ENCODE measurements around the gene C10orf95. TPM values are rescaled to one million over a fixed set of nuclear protein-coding genes. Genes with fewer than 3 reads are reported as not detected.
A peak's percentile ranks its signal among the peaks of the same experiment; 100 is the strongest.

The C10orf95 gene
- total RNA-seq, 2 experiments from 2014 or later, result 0.19 to 0.48 TPM

- peak overlapping the region; percentile 0 for H3K27ac Mint-ChIP-seq
- CTCF ChIA-PET, result interaction anchor here (0.6 to 6.7 kb wide), 5 partner anchors 8 to 177 kb away, joined by 3 to 45 read pairs (median 6); partner anchors contain the start of gene NFKB2
- no peak for DNase-seq
- H3K36me3 Mint-ChIP-seq, result peaks cover 6% of the 10 kb centered on the region
- intact Hi-C loops (cut with micrococcal nuclease), result no loop called here
- peaks cover 22% of the 10 kb centered on the region for H3K27me3 Mint-ChIP-seq
- H3K9me3 Mint-ChIP-seq, result no peaks in the 10 kb centered on the region
- H3K4me1 Mint-ChIP-seq (ENCODE audit: low read depth), result peaks cover 24% of the 10 kb centered on the region
- POLR2A ChIA-PET, result interaction anchor here (0.9 to 1.6 kb wide), 4 partner anchors 10 to 25 kb away, joined by 3 to 7 read pairs (median 4); partner anchors contain the start of genes CUEDC2 and FBXL15
- H3K4me3 Mint-ChIP-seq, result peak overlapping the region; percentile 42
These were observed 43.8 kb downstream of the C10orf95 start for GRCh38 chr10:102407425-102408130.

GRCh38 chr10:102406815-102407214 lies 44.5 kb downstream of the C10orf95 start:
- no peak for DNase-seq
- H3K27me3 Mint-ChIP-seq, result peaks cover 22% of the 10 kb centered on the region
- intact Hi-C loops (cut with micrococcal nuclease), result no loop called here
- H3K9me3 Mint-ChIP-seq, result no peaks in the 10 kb centered on the region
- H3K4me3 Mint-ChIP-seq, result no peak overlapping the region
- CTCF ChIA-PET, result interaction anchor here (1.3 to 6.7 kb wide), 3 partner anchors 12 to 177 kb away, joined by 4 to 45 read pairs (median 8); partner anchors contain the start of gene NFKB2
- H3K4me1 Mint-ChIP-seq (ENCODE audit: low read depth), result peaks cover 21% of the 10 kb centered on the region
- H3K36me3 Mint-ChIP-seq, result peaks cover 12% of the 10 kb centered on the region
- POLR2A ChIA-PET, result interaction anchor here (0.9 to 2.4 kb wide), 3 partner anchors 9 to 15 kb away, joined by 3 to 11 read pairs (median 7); partner anchors contain the start of genes FBXL15 and NFKB2
- H3K27ac Mint-ChIP-seq, result no peak overlapping the region

- DNase-seq, result peak; percentile 30
- ChIA-PET POLR2A (interaction anchor here (0.6 to 2.4 kb wide), 5 partner anchors 9 to 156 kb away, joined by 3 to 11 read pairs (median 4); partner anchors contain the start of genes FBXL15 and NFKB2), CTCF (interaction anchor here (0.8 to 13.2 kb wide), 9 partner anchors 7 to 174 kb away, joined by 3 to 213 read pairs (median 3); partner anchors contain the start of genes FBXL15 and NFKB2)
- Mint-ChIP-seq H3K4me3 (no peak overlapping the region), H3K36me3 (peaks cover 18% of the 10 kb centered on the region), H3K27ac (no peak overlapping the region), H3K9me3 (no peaks in the 10 kb centered on the region), H3K27me3 (peaks cover 14% of the 10 kb centered on the region), H3K4me1 (ENCODE audit: low read depth) (peaks cover 15% of the 10 kb centered on the region)
- intact Hi-C loops (cut with micrococcal nuclease), result no loop called here
These were observed 45.7 kb downstream of the C10orf95 start for GRCh38 chr10:102405632-102406031.

- intact Hi-C loops (cut with micrococcal nuclease), result no loop called here
- Mint-ChIP-seq H3K36me3 (peaks cover 23% of the 10 kb centered on the region), H3K4me1 (ENCODE audit: low read depth) (peaks cover 19% of the 10 kb centered on the region), H3K9me3 (no peaks in the 10 kb centered on the region), H3K27ac (no peak overlapping the region), H3K27me3 (peaks cover 13% of the 10 kb centered on the region), H3K4me3 (no peak overlapping the region)
- ChIA-PET POLR2A (interaction anchor here (1.4 to 2.4 kb wide), 4 partner anchors 8 to 45 kb away, joined by 3 to 11 read pairs (median 8); partner anchors contain the start of gene NFKB2), CTCF (interaction anchor here (0.8 to 13.2 kb wide), 8 partner anchors 8 to 173 kb away, joined by 3 to 213 read pairs (median 4); partner anchors contain the start of genes FBXL15 and NFKB2)
- DNase-seq, result no peak
These were observed 46.2 kb downstream of the C10orf95 start for GRCh38 chr10:102405108-102405571.

- peaks cover 7% of the 10 kb centered on the region for H3K27me3 Mint-ChIP-seq
- no peak overlapping the region for H3K27ac Mint-ChIP-seq
- H3K4me3 Mint-ChIP-seq, result no peak overlapping the region
- DNase-seq, result no peak
- CTCF ChIA-PET, result interaction anchor here (1.1 to 13.2 kb wide), 9 partner anchors 9 to 236 kb away, joined by 3 to 213 read pairs (median 8); partner anchors contain the start of genes ELOVL3, FBXL15 and NFKB2
- H3K36me3 Mint-ChIP-seq, result peaks cover 29% of the 10 kb centered on the region
- no peaks in the 10 kb centered on the region for H3K9me3 Mint-ChIP-seq
- intact Hi-C loops (cut with micrococcal nuclease), result no loop called here
- POLR2A ChIA-PET, result interaction anchor here (0.7 to 2.4 kb wide), 6 partner anchors 8 to 46 kb away, joined by 3 to 11 read pairs (median 4); partner anchors contain the start of gene NFKB2
- H3K4me1 Mint-ChIP-seq (ENCODE audit: low read depth), result peaks cover 19% of the 10 kb centered on the region
These were observed 46.8 kb downstream of the C10orf95 start for GRCh38 chr10:102404361-102405107.

- ChIA-PET POLR2A (no interaction called here), CTCF (interaction anchor here (0.6 to 13.2 kb wide), 15 partner anchors 8 to 234 kb away, joined by 3 to 213 read pairs (median 4); partner anchors contain the start of genes CUEDC2, ELOVL3, FBXL15 and NFKB2)
- H3K36me3 Mint-ChIP-seq, result peaks cover 39% of the 10 kb centered on the region
- intact Hi-C loops (cut with micrococcal nuclease), result no loop called here
- DNase-seq, result no peak
- H3K9me3 Mint-ChIP-seq, result no peaks in the 10 kb centered on the region
- H3K27me3 Mint-ChIP-seq, result peaks cover 2% of the 10 kb centered on the region
- H3K4me3 Mint-ChIP-seq, result no peak overlapping the region
- H3K4me1 Mint-ChIP-seq (ENCODE audit: low read depth), result peaks cover 22% of the 10 kb centered on the region
- H3K27ac Mint-ChIP-seq, result no peak overlapping the region
These were observed 48.2 kb downstream of the C10orf95 start for GRCh38 chr10:102403115-102403514.

- no peak overlapping the region for H3K4me3 Mint-ChIP-seq
- DNase-seq, result no peak
- H3K27ac Mint-ChIP-seq, result no peak overlapping the region
- H3K9me3 Mint-ChIP-seq, result no peaks in the 10 kb centered on the region
- intact Hi-C loops (cut with micrococcal nuclease), result no loop called here
- peaks cover 46% of the 10 kb centered on the region for H3K36me3 Mint-ChIP-seq
- H3K27me3 Mint-ChIP-seq, result no peaks in the 10 kb centered on the region
- POLR2A ChIA-PET, result interaction anchor here (1.0 kb wide), 1 partner anchor 9 kb away, joined by 3 read pairs; no protein-coding TSS in a partner anchor
- CTCF ChIA-PET, result interaction anchor here (1.0 to 13.2 kb wide), 10 partner anchors 8 to 170 kb away, joined by 3 to 213 read pairs (median 4); partner anchors contain the start of gene NFKB2
- peaks cover 26% of the 10 kb centered on the region for H3K4me1 Mint-ChIP-seq (ENCODE audit: low read depth)
These were observed 48.8 kb downstream of the C10orf95 start for GRCh38 chr10:102402512-102402896.

GRCh38 chr10:102401735-102402511 lies 49.4 kb downstream of the C10orf95 start:
- H3K27me3 Mint-ChIP-seq, result no peaks in the 10 kb centered on the region

GRCh38 chr10:102401342-102401654 lies 50.0 kb downstream of the C10orf95 start:
- ChIA-PET POLR2A (interaction anchor here (0.9 kb wide), 1 partner anchor 14 kb away, joined by 3 read pairs; no protein-coding TSS in a partner anchor), CTCF (interaction anchor here (2.3 to 13.2 kb wide), 2 partner anchors 77 to 169 kb away, joined by 8 to 213 read pairs; no protein-coding TSS in a partner anchor)
- intact Hi-C loops (cut with micrococcal nuclease), result no loop called here
- Mint-ChIP-seq H3K27ac (peak overlapping the region; percentile 2), H3K9me3 (no peaks in the 10 kb centered on the region), H3K27me3 (no peaks in the 10 kb centered on the region), H3K4me3 (no peak overlapping the region), H3K4me1 (ENCODE audit: low read depth) (peaks cover 38% of the 10 kb centered on the region), H3K36me3 (peaks cover 58% of the 10 kb centered on the region)
- DNase-seq, result no peak

More at GRCh38 chr10:102401735-102402511, 49.4 kb downstream of the C10orf95 start:
- no peak for DNase-seq
- no peak overlapping the region for H3K4me3 Mint-ChIP-seq
- ChIA-PET CTCF (interaction anchor here (1.0 to 13.2 kb wide), 4 partner anchors 7 to 170 kb away, joined by 3 to 213 read pairs (median 24); partner anchors contain the start of gene NFKB2), POLR2A (interaction anchor here (0.9 to 1.0 kb wide), 2 partner anchors 8 to 14 kb away, joined by 3 read pairs; no protein-coding TSS in a partner anchor)
- H3K9me3 Mint-ChIP-seq, result no peaks in the 10 kb centered on the region
- H3K4me1 Mint-ChIP-seq (ENCODE audit: low read depth), result peaks cover 31% of the 10 kb centered on the region
- no peak overlapping the region for H3K27ac Mint-ChIP-seq
- intact Hi-C loops (cut with micrococcal nuclease), result no loop called here
- H3K36me3 Mint-ChIP-seq, result peaks cover 51% of the 10 kb centered on the region

GRCh38 chr10:102400598-102401341 lies 50.6 kb downstream of the C10orf95 start:
- DNase-seq, result no peak
- intact Hi-C loops (cut with micrococcal nuclease), result no loop called here
- peak overlapping the region; percentile 42 for H3K27ac Mint-ChIP-seq
- POLR2A ChIA-PET, result interaction anchor here (2.5 to 7.9 kb wide), 2 partner anchors 9 to 21 kb away, joined by 10 to 84 read pairs; partner anchors contain the start of gene FBXL15
- no peaks in the 10 kb centered on the region for H3K9me3 Mint-ChIP-seq
- H3K36me3 Mint-ChIP-seq, result peaks cover 63% of the 10 kb centered on the region
- CTCF ChIA-PET, result interaction anchor here (0.6 to 13.2 kb wide), 12 partner anchors 9 to 231 kb away, joined by 3 to 213 read pairs (median 10); partner anchors contain the start of genes C10orf95, CUEDC2 and FBXL15
- no peaks in the 10 kb centered on the region for H3K27me3 Mint-ChIP-seq
- peak overlapping the region; percentile 37 for H3K4me3 Mint-ChIP-seq
- H3K4me1 Mint-ChIP-seq (ENCODE audit: low read depth), result peaks cover 40% of the 10 kb centered on the region

Data from activated CD4-positive, alpha-beta memory T cell treated with anti-CD3 and anti-CD28 coated beads for 36 hours (primary cell).